ENCODE measurements around the gene DRAXIN.
A peak's percentile ranks its signal among the peaks of the same experiment; 100 is the strongest.

Gene DRAXIN

GRCh38 chr1:11712285-11712684 lies 20.8 kb downstream of the DRAXIN start:
- no peak for DNase-seq

GRCh38 chr1:11713095-11713494 lies 21.6 kb downstream of the DRAXIN start:
- no peak for DNase-seq

GRCh38 chr1:11714831-11715575 lies 23.5 kb downstream of the DRAXIN start:
- DNase-seq: no peak

DNA sequence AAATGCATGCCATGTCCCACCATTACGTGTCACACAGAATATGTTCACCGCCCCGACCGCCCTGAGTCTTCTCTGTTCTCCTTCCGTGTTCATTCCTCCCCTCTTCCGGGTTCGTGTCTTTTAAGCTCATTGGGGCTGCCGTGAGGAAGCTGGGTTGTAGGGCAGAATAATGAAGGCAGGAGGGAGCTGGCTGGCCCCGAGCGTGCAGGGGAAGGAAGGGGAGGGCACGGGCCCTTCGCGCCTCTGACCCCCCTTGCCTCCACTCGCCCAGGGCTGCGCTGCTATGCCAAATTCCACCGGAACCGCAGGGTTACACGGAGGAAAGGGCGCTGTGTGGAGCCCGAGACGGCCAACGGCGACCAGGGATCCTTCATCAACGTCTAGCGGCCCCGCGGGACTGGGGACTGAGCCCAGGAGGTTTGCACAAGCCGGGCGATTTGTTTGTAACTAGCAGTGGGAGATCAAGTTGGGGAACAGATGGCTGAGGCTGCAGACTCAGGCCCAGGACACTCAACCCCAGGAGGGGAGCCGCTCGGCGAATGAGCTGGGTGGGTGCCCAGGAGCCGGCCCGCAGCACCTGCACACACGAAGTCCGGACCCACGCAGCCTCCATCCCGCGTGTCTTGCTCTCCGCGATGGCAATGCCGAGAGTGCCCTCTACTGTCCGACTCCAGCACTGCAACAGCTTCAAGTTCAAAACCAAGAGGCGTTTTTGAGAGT lies 28.0 kb downstream of the DRAXIN start:
- peak; percentile 22 to 41 for DNase-seq

- DNase-seq: no peak
Observed at GRCh38 chr1:11720033-11720376, 28.5 kb downstream of the DRAXIN start.

GRCh38 chr1:11720525-11720924 lies 29.0 kb downstream of the DRAXIN start:
- DNase-seq: no peak

GRCh38 chr1:11721311-11721710 lies 29.8 kb downstream of the DRAXIN start:
- no peak for DNase-seq

- no peak for DNase-seq
Observed at GRCh38 chr1:11722538-11722937, 31.0 kb downstream of the DRAXIN start.

GRCh38 chr1:11725616-11726015 lies 34.1 kb downstream of the DRAXIN start:
- no peak for DNase-seq

DNA sequence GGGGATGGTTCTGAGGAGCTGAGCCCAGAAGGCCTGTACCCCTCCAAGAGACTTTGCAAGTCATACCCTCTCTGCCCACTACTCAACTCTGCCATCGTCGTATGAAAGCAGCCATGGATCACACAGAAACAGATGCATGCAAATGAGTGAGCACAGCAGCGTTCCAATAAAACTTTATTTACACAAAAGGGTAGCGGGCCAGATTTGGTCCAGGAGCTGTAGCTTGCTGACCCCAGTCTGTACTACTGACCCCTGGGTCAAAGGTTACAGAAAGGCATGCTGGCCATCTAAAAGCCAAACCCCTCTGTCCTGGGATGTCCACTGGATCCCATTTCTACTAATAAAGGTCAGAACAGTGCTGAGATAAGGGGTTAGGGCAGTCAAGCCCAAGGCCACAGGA lies 35.6 kb downstream of the DRAXIN start:
- DNase-seq: no peak

GRCh38 chr1:11728126-11728806 lies 36.8 kb downstream of the DRAXIN start:
- DNase-seq: no peak

- DNase-seq: no peak
Observed at GRCh38 chr1:11729155-11729497, 37.6 kb downstream of the DRAXIN start.

GRCh38 chr1:11729498-11730428 lies 38.3 kb downstream of the DRAXIN start:
- DNase-seq: no peak

GRCh38 chr1:11730429-11730891 lies 39.0 kb downstream of the DRAXIN start:
- no peak for DNase-seq

DNA sequence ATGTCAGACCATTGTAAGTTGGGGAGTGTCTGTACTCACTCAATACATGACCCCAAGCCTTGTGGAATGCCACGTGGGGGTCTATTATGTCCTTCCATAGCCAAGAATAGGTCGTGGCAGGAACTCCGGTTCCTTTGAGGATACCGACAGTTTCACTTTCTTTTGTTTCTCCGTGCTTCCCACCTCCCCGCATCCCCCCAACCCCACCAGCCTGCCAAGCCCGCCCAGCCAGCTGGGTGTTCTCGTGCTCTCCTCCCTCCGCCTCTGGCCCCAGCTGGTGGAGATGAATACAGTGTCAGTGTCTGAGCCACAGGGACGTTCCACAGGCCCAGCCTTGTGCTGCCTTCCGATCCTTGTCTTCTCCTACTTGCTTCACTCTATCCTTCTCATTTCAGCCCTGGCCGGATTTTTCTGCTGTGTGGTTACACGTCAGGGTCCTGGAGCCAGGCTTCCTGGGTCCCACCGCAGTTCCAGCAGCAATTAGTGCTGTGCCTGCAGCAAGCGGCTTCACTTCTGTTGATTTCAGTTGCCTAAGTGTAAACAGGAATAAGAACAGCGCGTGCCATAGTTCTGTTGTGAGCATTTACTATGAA lies 40.3 kb downstream of the DRAXIN start:
- DNase-seq: no peak

DNA sequence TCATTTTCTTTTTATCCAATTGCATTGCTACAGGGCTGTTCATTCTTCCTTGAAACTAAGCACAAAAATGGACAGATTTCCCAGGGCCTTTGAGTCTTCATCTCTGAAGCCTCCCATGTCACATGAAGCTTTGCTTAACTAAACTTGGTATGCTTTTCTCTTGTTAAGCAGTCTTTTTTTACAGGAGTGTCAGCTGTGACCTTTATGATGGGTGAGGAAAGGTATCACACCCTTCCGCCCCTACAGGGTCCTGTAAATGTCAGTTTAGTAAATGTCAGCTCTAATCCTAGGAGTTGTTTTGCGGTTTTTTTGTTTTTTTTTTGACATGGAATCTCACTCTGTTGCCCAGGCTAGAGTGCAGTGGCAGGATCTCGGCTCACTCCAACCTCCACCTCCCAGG lies 41.8 kb downstream of the DRAXIN start:
- no peak for DNase-seq

DNA sequence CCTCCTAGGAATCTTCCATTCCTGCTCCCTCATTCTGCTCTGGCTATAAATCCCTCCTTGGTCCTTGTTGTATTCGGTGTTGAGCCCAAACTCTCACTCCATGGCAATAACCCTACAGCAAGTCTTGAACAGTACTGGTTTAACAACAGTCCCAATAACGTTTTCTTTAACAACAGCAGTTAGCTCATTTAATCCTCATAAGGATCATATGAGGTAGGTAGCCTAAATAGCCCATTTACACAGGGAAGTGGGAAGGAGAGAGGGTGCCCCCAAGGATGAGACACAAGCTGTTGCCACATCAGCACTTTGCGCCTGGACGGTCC lies 44.0 kb downstream of the DRAXIN start:
- DNase-seq: no peak

DNA sequence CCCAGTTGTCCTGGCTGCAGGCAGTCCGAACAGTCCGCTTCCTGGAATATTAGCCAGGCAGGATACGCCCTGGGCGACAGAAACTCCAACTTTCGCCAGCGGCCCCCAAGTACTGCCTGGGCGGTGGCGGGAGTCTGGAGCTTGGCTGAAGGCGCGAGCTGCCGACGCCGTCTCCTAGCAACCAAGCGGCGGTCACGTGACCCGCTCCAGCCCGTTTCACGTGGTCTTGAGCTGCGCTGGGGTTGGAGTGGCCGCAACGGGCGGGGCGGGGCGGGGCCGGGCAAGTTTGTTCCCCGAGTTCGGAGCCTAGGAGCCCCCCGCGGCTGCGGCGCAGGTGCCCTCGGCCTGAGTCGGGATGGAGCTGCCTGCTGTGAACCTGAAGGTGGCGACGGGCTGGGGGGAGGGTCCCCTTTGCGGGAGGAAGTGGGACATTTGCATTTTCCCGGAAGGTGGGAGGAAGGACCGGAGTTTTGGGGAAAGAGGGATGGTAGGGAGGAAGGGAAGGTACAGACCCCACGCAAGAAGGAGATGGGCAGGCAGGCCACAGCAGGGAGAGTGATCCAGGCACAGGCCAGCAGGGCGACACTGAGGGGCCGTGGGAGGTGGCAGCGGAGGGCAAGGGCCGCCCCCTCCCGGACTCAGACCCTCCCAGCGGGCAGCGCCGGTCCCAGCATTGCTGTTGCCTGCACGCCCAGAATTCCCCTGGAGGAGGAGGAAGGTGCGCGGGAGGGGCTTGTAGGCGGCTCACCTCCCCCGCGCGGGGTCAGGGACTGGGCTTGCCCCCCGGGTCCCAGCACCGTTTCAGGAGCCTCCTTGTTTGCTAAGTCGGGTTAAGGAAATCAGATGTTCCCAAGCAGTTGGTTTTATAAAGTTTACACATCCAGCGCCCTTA lies 44.6 kb downstream of the DRAXIN start, which contains the start of gene AGTRAP:
TSS of gene AGTRAP (plus strand) at position 283 of the 892 bp plus-strand sequence. CDS start at position 356, 73 bp downstream.
- DNase-seq: peak; percentile 76 to 89

DNA sequence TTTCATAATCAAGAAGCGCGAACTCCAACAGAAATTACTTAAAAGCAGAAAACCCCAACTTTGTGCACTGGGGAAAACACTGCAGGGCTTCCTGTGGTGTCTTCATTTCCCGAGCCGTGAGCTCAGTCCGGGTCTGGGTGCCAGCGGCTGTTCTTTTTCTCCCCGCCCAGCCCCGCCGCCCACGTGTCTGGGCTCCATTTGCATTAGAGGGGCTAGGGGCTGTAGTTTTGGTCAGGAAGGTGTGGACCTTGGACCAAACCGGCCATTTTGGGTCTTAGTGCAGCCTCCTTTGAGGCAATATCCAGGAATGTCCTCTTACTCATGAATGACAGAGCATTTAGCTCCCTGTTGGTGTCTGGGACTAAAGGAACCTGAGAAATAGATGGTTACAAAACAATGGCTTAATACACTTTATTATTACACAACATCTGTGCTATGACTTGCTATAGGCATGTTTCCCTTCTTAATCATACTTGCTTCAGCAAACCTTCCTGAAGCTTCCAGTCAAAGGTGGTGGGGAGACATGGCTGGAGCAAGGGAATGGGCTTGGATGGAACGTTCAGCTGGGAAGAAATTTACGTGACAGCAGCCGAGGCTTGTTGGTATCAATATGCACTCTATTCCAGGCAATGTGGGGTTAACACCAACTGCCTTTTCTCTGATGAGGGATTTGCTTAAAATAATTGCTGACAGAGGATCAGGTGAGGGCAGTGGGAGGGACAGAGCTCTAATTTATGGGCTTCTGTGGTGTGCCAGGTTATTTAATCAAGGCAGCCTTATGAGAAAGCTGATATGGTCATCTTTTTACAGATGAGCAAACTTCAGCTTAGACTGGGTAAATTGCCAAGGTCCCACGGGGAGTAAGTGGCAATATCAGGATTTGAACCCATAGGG lies 45.5 kb downstream of the DRAXIN start:
- DNase-seq: no peak

- no peak for DNase-seq
Observed at GRCh38 chr1:11738096-11738495, 46.6 kb downstream of the DRAXIN start.
